ENCODE results near the gene ARHGAP26.

DNA sequence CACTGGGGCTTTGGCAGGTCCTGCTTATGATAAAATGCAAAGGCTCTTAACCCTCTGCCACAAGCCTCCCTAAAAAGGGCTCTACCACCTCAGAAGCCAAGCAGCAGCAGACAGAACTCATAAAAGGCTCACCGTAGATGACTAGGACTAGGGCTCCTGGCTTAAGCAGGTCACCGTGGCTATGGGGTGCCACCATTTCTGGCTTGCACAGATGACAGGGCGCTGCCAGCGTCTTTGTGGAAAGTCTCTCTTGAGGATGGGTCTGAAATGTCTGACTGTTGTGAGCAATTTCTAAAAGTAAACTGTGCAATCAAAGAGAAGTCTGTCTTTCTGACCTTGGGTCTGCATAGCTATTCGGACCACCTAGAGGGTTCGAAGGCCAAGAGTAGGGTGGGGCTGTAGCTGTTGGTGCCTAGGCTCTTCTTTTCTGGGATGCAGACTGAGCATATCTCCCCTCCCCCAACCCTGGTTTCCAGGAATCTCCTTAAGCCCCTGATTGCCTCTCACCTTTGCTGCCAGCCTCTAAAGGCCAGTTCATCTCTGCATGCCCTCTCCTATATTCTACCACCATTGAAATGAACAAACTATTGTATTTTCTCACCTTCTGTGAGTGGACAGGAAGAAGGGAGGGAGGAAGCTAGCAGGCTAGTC, 307.4 kb downstream of the ARHGAP26 start:
- TF ChIP-seq, protein P1, sequence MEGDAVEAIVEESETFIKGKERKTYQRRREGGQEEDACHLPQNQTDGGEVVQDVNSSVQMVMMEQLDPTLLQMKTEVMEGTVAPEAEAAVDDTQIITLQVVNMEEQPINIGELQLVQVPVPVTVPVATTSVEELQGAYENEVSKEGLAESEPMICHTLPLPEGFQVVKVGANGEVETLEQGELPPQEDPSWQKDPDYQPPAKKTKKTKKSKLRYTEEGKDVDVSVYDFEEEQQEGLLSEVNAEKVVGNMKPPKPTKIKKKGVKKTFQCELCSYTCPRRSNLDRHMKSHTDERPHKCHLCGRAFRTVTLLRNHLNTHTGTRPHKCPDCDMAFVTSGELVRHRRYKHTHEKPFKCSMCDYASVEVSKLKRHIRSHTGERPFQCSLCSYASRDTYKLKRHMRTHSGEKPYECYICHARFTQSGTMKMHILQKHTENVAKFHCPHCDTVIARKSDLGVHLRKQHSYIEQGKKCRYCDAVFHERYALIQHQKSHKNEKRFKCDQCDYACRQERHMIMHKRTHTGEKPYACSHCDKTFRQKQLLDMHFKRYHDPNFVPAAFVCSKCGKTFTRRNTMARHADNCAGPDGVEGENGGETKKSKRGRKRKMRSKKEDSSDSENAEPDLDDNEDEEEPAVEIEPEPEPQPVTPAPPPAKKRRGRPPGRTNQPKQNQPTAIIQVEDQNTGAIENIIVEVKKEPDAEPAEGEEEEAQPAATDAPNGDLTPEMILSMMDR (IDR thresholded peaks at IDR 0.05; ENCODE audit: extremely low read depth in 1 of 2, insufficient read depth in 1 of 2, low read depth in 1 of 2, low read length in 2 of 2): no peak
- TF ChIP-seq FOS (IDR thresholded peaks at IDR 0.05; ENCODE audit: borderline replicate concordance, insufficient read depth, low read length): no peak
- no peak for TF ChIP-seq EZH2 (IDR thresholded peaks at IDR 0.05; ENCODE audit: borderline replicate concordance, low read depth, low read length, severe bottlenecking)
- no peak for TF ChIP-seq POLR2A (IDR thresholded peaks at IDR 0.05; ENCODE audit: low read depth, low read length)
